AG08395 (cell line): ENCODE results near the gene BAG2.

Experiments used
- DNase-seq: peaks from one replicate; pipeline ENCODE4 v3.0.0; 2012; ENCODE audit warnings: mixed read lengths, low spot score

The BAG2 gene

GRCh38 chr6:57221936-57222742 lies 50.0 kb downstream of the BAG2 start, which contains the start of gene RAB23:
Gene RAB23 (minus strand): TSS chr6:57222307. CDS start chr6:57210380, 11,927 bp downstream.
- DNase-seq, result peak; percentile 97

- no peak for DNase-seq
Measured at GRCh38 chr6:57222743-57223077, 50.6 kb downstream of the BAG2 start.

- DNase-seq, result peak; percentile 70
Measured at GRCh38 chr6:57224769-57225515, 52.8 kb downstream of the BAG2 start.

GRCh38 chr6:57226221-57226620 lies 54.1 kb downstream of the BAG2 start:
- no peak for DNase-seq
